KBM-7 (cell line): ENCODE measurements around the gene RAPGEF2.
"Not testable (repeated sequence)": the region's sequence is repeated elsewhere in the genome, so short reads cannot be mapped to it uniquely, and the experiment has no call there.

Source experiments
- DNase-seq: peaks from one replicate; pipeline ENCODE4 v3.0.0-alpha.2; 2015
- in situ Hi-C: fragments of 300-500 bp; cut with MboI; formaldehyde crosslinking; loops from 2 replicates; pipeline ENCODE4 v1.14.3; 2020; ENCODE audit warnings: low sequenced_read_pairs, low pct_unique_long_range_greater_than_20kb, mixed read lengths

The RAPGEF2 gene

GRCh38 chr4:159151689-159152088, 48.8 kb downstream of the RAPGEF2 start:
- in situ Hi-C loops: loop anchor here (25.0 kb wide), 1 partner anchor 289 kb away; no protein-coding TSS in a partner anchor
- no peak for DNase-seq

DNA sequence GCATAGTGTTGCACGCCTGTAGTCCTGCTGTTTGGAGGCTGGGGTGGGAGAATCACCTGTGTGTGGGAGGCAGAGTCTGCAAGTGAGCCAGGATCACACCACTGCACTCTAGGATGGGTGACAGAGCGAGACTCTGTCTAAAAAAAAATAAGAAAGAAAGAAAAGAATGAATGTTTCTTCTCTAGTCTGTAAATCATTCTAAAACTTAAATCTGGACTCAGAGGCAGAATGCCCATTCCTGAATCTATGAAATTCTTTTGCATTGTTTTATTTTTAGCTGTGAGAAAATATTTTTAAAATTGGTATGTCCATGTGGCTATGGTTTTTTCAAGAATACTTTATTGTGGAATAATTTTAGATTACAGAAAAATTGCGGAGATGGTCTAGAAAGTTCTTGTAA, 49.3 kb downstream of the RAPGEF2 start:
- in situ Hi-C loops: loop anchor here (25.0 kb wide), 1 partner anchor 290 kb away; no protein-coding TSS in a partner anchor
- no peak for DNase-seq

DNA sequence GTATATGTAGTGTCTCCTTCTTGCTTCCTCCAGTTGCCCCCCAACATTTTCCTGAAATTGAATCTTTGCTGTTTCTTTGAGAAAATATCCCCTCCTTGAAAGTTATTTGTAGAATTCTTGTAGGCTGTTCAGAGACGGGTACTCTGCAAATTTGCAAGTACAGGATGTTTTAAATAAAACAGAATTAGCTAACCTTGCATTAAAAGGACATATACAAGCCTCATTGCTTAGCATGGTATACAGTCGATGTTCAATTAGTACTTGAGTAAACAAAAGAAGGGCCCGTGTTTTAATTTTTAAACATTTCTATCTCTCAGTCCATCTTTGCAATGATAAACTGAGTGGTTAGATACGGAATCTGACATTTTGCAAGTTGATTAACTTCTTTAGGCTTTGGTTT, 50.8 kb downstream of the RAPGEF2 start:
- in situ Hi-C loops: loop anchor here (25.0 kb wide), 1 partner anchor 291 kb away; no protein-coding TSS in a partner anchor

GRCh38 chr4:159155119-159155518, 52.2 kb downstream of the RAPGEF2 start:
- in situ Hi-C loops: loop anchor here (25.0 kb wide), 1 partner anchor 293 kb away; no protein-coding TSS in a partner anchor
- no peak for DNase-seq

More for the DNA sequence above, 50.8 kb downstream of the RAPGEF2 start:
- DNase-seq: no peak

- in situ Hi-C loops: loop anchor here (25.0 kb wide), 1 partner anchor 296 kb away; no protein-coding TSS in a partner anchor
- DNase-seq: no peak
Measured at GRCh38 chr4:159158083-159158617, 55.3 kb downstream of the RAPGEF2 start.

- no peak for DNase-seq
- in situ Hi-C loops: loop anchor here (25.0 kb wide), 1 partner anchor 297 kb away; no protein-coding TSS in a partner anchor
Measured at GRCh38 chr4:159158985-159159384, 56.1 kb downstream of the RAPGEF2 start.

GRCh38 chr4:159159611-159160010, 56.7 kb downstream of the RAPGEF2 start:
- in situ Hi-C loops: loop anchor here (25.0 kb wide), 1 partner anchor 297 kb away; no protein-coding TSS in a partner anchor

DNA sequence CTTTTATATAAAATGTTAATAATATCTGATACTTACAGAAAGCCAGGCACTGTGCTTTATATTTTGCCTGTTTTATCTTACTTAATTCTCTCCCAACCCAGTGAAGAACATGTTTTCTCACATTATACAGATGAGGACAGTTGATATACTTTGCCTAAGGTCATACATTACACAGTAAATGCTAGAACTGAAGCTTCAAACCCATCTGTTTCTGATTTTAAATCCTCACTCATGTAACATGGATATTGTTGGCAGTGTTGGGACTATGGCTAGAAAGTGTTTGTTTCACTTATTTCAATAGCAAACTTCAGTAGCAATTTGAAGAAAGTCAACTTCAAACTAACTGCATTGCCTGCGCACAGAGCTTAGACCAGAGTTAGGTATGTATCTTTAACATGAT, 57.4 kb downstream of the RAPGEF2 start:
- no peak for DNase-seq
- in situ Hi-C loops: loop anchor here (25.0 kb wide), 1 partner anchor 298 kb away; no protein-coding TSS in a partner anchor

More at GRCh38 chr4:159159611-159160010, 56.7 kb downstream of the RAPGEF2 start:
- DNase-seq: no peak

DNA sequence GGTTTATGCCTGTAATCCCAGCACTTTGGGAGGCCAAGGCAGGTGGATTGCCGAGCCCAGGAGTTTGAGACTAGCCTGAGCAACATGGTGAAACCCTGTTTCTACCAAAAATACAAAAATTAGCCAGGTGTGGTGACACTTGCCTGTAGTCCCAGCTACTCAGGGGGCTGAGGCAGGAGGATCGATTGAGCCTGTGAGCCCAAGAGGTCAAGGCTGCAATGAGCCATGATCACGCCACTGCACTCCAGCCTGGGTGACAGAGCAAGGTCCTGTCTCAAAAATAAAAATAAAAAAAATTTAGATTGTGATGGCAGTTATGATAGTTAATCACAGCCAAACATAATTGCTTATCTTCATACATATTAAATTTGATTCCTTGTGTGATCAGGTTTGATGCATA, 58.6 kb downstream of the RAPGEF2 start:
- in situ Hi-C loops: loop anchor here (25.0 kb wide), 1 partner anchor 299 kb away; no protein-coding TSS in a partner anchor
- DNase-seq: not testable (repeated sequence)

GRCh38 chr4:159162576-159162975, 59.7 kb downstream of the RAPGEF2 start:
- DNase-seq: no peak
- in situ Hi-C loops: loop anchor here (25.0 kb wide), 1 partner anchor 300 kb away; no protein-coding TSS in a partner anchor

GRCh38 chr4:159163521-159163920, 60.6 kb downstream of the RAPGEF2 start:
- in situ Hi-C loops: loop anchor here (25.0 kb wide), 1 partner anchor 301 kb away; no protein-coding TSS in a partner anchor

GRCh38 chr4:159169404-159170302, 66.8 kb downstream of the RAPGEF2 start:
- in situ Hi-C loops: loop anchor here (25.0 kb wide), 1 partner anchor 307 kb away; no protein-coding TSS in a partner anchor
- DNase-seq: no peak

More at GRCh38 chr4:159163521-159163920, 60.6 kb downstream of the RAPGEF2 start:
- no peak for DNase-seq

DNA sequence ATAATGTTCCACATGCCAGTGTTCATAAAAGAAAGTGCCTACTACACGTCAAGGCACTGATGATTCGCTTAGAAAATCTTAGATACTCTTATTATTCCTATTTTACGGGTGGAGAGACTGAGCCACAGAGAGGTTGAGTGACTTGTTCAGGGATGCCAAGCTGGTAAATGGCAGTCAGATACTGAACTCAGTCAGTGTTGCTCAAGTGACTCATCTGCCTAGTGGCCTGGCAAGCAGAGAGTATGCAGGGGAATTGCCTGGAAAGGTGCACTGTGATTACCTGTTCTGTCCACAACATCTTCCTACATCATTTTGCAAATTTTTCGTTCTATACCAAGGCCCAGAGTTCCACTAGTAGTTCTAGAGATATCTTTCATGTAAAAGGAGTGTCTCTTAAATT, 68.4 kb downstream of the RAPGEF2 start:
- in situ Hi-C loops: loop anchor here (25.0 kb wide), 1 partner anchor 309 kb away; no protein-coding TSS in a partner anchor
- no peak for DNase-seq

DNA sequence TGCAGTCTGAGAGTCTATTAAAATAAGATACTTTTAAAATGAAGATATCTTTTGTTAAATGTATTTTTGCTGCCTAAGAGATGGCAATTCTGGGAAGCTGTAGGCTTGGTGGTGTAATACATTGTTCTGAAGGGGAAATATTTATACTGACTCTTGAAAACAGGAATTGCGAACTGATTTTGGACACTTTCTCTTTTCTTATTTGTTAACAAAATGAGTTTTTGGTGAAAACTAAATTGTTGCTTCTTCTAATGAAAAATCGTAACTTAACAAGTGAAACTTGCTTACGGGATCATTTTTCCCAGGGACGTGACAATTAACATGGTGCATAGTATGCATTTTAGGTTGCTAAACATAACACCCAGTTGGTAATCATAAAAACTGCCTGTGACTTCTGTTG, 71.0 kb downstream of the RAPGEF2 start:
- in situ Hi-C loops: loop anchor here (25.0 kb wide), 1 partner anchor 312 kb away; no protein-coding TSS in a partner anchor
- no peak for DNase-seq

GRCh38 chr4:159174645-159175084, 71.8 kb downstream of the RAPGEF2 start:
- in situ Hi-C loops: loop anchor here (25.0 kb wide), 1 partner anchor 312 kb away; no protein-coding TSS in a partner anchor
- no peak for DNase-seq

- in situ Hi-C loops: no loop called here
- peak; percentile 87 for DNase-seq
Measured at GRCh38 chr4:159175085-159175988, 72.5 kb downstream of the RAPGEF2 start.

GRCh38 chr4:159175989-159176375, 73.1 kb downstream of the RAPGEF2 start:
- in situ Hi-C loops: no loop called here
- no peak for DNase-seq
